ENCODE data around the gene PRUNE2.

DNA sequence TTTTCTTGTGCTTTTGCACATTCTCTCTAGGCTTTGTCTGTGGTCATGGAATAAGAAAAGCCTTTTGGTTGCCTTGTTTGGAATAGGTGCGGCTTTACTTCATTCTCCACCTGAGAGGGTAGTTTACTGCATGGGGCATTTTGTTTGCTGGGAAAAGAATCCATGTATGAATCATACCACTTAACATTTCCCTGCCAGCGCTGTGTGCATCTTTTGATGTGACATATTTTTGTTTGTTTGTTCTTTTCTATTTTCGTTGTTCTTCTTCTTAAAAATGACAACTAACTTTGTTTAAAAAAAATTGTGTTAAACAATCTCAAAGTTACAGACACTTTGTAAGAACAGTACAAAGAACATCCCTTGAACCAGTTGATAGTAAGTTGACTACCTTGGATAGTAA, 333.8 kb downstream of the PRUNE2 start:
- TF ChIP-seq CTCF (IDR thresholded peaks at IDR 0.05) (no peak), POLR2A (IDR thresholded peaks at IDR 0.05) (no peak), POLR2AphosphoS5 (IDR thresholded peaks at IDR 0.05) (no peak)

Data from upper lobe of left lung (tissue), 4 donors.